ENCODE measurements around the gene MACO1.

Gene MACO1

GRCh38 chr1:25525361-25525688 is 94.6 kb downstream of the MACO1 start:
- Histone ChIP-seq H3K79me2 (no peaks in the 10 kb centered on the region), H3K4me1 (no peaks in the 10 kb centered on the region), H3K4me3 (ENCODE audit: low read depth, low read length) (no peak overlapping the region), H3K27ac (no peak overlapping the region), H3K4me2 (ENCODE audit: low read length) (no peak overlapping the region), H3K9me3 (ENCODE audit: control insufficient read depth, low read length) (no peaks in the 10 kb centered on the region), H3K36me3 (ENCODE audit: control insufficient read depth, insufficient read depth, low read length) (no peaks in the 10 kb centered on the region), H3K27me3 (ENCODE audit: control insufficient read depth, insufficient read depth, low read length) (no peaks in the 10 kb centered on the region), H2AFZ (no peak overlapping the region), H3K9ac (no peak overlapping the region)
- no peak for TF ChIP-seq CTCF (IDR thresholded peaks at IDR 0.05)

- no peaks in the 10 kb centered on the region for H3K79me2 ChIP-seq
- H3K9ac ChIP-seq: no peak overlapping the region
- no peak overlapping the region for H3K4me3 ChIP-seq (ENCODE audit: low read depth, low read length)
- no peaks in the 10 kb centered on the region for H3K9me3 ChIP-seq (ENCODE audit: control insufficient read depth, low read length)
- H3K4me2 ChIP-seq (ENCODE audit: low read length): no peak overlapping the region
- H3K27ac ChIP-seq: no peak overlapping the region
- H3K36me3 ChIP-seq (ENCODE audit: control insufficient read depth, insufficient read depth, low read length): no peaks in the 10 kb centered on the region
- H3K27me3 ChIP-seq (ENCODE audit: control insufficient read depth, insufficient read depth, low read length): no peaks in the 10 kb centered on the region
- no peak for TF ChIP-seq CTCF (IDR thresholded peaks at IDR 0.05)
- no peaks in the 10 kb centered on the region for H3K4me1 ChIP-seq
- H2AFZ ChIP-seq: no peak overlapping the region
Measured at GRCh38 chr1:25526753-25527152, 96.1 kb downstream of the MACO1 start.

GRCh38 chr1:25527226-25527846 is 96.6 kb downstream of the MACO1 start:
- H3K36me3 ChIP-seq (ENCODE audit: control insufficient read depth, insufficient read depth, low read length): no peaks in the 10 kb centered on the region
- H3K9ac ChIP-seq: no peak overlapping the region
- H3K27me3 ChIP-seq (ENCODE audit: control insufficient read depth, insufficient read depth, low read length): no peaks in the 10 kb centered on the region
- no peak overlapping the region for H3K27ac ChIP-seq
- no peak for TF ChIP-seq CTCF (IDR thresholded peaks at IDR 0.05)
- no peaks in the 10 kb centered on the region for H3K79me2 ChIP-seq
- H3K9me3 ChIP-seq (ENCODE audit: control insufficient read depth, low read length): no peaks in the 10 kb centered on the region
- H2AFZ ChIP-seq: no peak overlapping the region
- no peak overlapping the region for H3K4me3 ChIP-seq (ENCODE audit: low read depth, low read length)
- H3K4me1 ChIP-seq: no peaks in the 10 kb centered on the region
- no peak overlapping the region for H3K4me2 ChIP-seq (ENCODE audit: low read length)

- no peaks in the 10 kb centered on the region for H3K4me1 ChIP-seq
- TF ChIP-seq CTCF (IDR thresholded peaks at IDR 0.05): no peak
- H3K9ac ChIP-seq: no peak overlapping the region
- H2AFZ ChIP-seq: no peak overlapping the region
- H3K9me3 ChIP-seq (ENCODE audit: control insufficient read depth, low read length): no peaks in the 10 kb centered on the region
- H3K4me3 ChIP-seq (ENCODE audit: low read depth, low read length): no peak overlapping the region
- H3K36me3 ChIP-seq (ENCODE audit: control insufficient read depth, insufficient read depth, low read length): no peaks in the 10 kb centered on the region
- H3K79me2 ChIP-seq: no peaks in the 10 kb centered on the region
- no peaks in the 10 kb centered on the region for H3K27me3 ChIP-seq (ENCODE audit: control insufficient read depth, insufficient read depth, low read length)
- H3K27ac ChIP-seq: no peak overlapping the region
- no peak overlapping the region for H3K4me2 ChIP-seq (ENCODE audit: low read length)
Measured at GRCh38 chr1:25527946-25528595, 97.4 kb downstream of the MACO1 start.

All from parathyroid adenoma (tissue), 2 donors.